GM11168 (cell line): ENCODE results near the gene OSBPL10.

Source experiments
- in situ Hi-C: fragments of 300-500 bp; cut with MboI; formaldehyde crosslinking; loops from one replicate; pipeline ENCODE4 v1.12.0; 2022; ENCODE audit warnings: low sequenced_read_pairs; ENCODE audit not compliant: unreplicated experiment

OSBPL10 gene

DNA sequence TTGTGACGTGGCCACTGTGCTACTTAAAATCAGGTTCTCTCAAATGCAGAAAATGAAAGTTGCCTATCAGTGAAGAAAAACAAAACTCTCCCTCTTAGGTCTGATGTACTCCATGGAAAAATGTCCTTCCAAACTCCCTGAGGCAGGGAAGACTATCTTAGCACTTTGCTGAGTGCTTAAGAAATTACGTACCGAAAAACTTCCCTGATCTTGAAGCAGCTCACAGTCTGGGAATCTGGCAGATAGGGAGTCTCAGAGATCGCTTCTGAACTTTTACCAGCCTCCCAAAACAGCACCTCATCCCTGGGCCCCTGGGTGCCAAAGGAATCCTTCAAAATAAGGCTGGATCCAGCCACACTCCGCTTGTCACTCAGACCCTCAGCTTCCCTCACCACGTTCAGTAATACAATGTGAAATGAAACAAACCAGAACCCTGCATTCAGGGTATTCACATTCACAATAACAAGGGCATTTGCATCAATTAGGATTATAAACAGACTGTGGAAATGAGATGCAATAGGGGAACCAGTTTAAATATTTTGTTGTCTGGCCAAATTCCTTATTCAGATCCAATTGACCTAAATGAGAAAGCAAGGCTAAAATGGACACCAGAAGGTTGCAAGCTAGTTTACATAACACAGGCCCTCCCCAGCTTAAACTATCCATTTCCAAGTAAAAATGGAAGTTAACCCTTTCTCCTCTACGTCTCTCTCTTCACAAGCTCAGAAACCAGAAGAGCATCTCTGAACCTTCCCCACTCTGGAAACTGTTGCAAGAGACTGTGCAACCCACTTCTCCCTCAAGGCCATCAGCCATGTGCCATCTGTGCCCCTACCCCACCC, 20.9 kb downstream of the OSBPL10 start:
- in situ Hi-C loops: no loop called here

DNA sequence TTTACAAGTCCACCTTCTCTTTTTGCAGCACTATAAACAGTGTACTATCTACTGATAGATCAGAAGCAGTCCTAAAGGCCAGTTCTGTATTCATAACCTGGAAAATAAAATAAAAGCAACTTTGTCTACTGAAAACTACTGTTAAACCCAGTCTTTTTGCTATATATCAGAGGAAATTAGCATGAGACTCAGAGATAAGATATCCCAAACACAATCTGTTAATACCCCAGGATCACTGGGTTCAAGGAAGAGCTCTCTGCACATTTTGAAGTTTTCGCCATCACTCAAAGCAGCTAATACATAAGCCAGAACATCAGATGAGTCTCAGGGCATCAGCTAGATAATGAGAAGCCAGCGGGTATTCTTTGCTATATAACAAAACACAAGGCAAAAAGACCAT, 21.8 kb downstream of the OSBPL10 start:
- in situ Hi-C loops: no loop called here

DNA sequence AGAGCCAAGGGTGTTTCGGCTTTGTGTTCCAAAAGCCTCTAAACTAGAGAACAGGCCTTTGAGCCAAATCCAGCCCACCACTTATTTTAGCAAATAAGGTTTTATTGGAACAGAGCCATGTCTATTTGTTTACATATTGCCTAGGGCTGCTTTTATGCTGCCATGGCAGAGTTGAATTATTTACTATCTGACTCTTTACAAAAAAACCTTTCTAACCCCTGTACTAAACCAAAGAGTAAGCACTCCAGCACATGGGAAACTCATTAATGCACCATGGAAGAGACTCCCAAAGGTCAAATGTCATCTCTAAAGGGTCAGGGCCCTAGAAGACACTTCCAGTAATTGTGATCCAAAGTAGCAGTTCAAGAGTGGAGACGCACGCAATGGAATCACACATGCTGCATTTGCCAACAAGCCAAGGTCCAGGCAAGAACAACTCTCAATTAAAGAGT, 22.3 kb downstream of the OSBPL10 start:
- in situ Hi-C loops: no loop called here

- in situ Hi-C loops: no loop called here
These were observed 24.0 kb downstream of the OSBPL10 start for GRCh38 chr3:31957106-31957505.

- in situ Hi-C loops: no loop called here
These were observed 25.5 kb downstream of the OSBPL10 start for GRCh38 chr3:31955581-31955980.

GRCh38 chr3:31953636-31954035, 27.4 kb downstream of the OSBPL10 start:
- in situ Hi-C loops: no loop called here

- in situ Hi-C loops: no loop called here
These were observed 28.0 kb downstream of the OSBPL10 start for GRCh38 chr3:31953091-31953490.

DNA sequence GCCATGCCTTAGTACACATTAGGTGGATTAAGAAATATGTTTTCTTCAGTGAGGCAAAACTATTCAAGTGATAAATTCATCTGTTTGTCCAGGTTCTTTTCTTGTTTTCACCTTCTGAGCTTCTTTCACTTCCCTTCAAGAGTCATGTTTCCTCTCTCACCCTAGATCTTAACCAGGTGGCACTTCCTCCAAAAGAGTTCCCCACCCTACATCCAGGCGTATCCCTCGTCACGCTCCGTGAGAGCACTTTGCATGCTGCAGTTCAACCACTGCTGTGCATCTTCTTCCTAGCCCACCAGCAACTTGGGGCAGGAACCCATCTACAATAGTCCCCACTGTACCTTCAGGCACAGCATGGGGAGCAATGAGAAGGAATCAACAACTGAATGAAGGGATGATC, 28.9 kb downstream of the OSBPL10 start:
- in situ Hi-C loops: no loop called here

DNA sequence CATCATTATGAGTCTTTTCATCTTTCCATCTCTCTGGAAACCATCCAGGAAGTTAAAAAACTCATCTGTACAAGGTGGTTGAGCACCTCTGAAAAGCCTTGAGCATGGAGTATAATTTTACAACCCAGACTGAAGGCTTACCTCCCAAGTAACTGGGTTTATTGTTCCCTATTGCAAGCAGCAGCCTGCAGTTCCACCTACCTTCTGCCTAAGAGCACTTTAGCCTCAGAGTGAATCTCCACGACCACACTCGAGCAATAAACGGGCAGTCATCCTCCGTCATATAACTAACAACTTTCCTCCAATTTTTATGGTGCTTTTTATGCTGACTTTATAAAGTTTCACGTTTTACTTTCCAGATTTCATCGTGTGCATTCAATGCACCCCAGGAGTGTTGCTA, 32.8 kb downstream of the OSBPL10 start:
- in situ Hi-C loops: no loop called here

DNA sequence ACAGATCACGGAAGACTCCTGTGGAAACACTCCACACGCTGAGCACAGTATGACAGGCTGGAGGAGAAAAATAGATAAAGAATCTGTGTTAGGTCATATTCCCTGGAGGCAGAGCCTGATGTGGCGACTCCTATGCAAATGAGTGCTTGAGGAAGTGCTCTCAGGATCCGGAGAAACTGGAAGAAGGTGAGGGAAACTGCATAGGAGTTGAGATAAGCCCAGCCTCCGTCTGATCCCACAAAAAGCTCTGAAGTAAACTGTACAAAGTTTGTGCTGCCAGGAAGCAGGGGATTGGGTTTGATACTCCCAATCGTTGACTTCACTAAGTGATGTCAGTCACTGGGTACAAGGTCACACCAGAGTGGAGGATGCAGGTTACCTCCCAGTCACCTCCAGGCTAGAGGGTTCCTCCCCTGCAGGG, 33.4 kb downstream of the OSBPL10 start:
- in situ Hi-C loops: no loop called here

GRCh38 chr3:31947162-31947561, 33.9 kb downstream of the OSBPL10 start:
- in situ Hi-C loops: no loop called here

- in situ Hi-C loops: no loop called here
These were observed 34.5 kb downstream of the OSBPL10 start for GRCh38 chr3:31946484-31947081.

GRCh38 chr3:31945738-31946052, 35.4 kb downstream of the OSBPL10 start:
- in situ Hi-C loops: no loop called here

DNA sequence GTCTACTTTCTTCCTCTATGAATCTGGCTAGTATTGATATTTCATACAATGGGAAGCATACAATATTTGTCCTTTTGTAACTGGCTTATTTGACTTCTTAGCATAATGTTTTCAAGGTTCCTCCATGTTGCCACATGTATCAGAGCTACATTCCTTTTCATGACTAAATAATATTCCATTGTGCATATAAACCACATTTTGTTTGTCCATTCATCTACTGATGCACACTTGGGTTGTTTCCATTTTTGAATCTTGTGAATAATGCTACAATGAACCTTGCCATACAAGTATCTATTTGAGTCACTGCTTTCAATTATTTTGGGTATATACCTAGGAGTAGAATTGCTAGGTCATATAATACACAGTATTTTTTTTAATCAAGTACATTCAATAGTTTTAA, 38.0 kb downstream of the OSBPL10 start:
- in situ Hi-C loops: no loop called here

DNA sequence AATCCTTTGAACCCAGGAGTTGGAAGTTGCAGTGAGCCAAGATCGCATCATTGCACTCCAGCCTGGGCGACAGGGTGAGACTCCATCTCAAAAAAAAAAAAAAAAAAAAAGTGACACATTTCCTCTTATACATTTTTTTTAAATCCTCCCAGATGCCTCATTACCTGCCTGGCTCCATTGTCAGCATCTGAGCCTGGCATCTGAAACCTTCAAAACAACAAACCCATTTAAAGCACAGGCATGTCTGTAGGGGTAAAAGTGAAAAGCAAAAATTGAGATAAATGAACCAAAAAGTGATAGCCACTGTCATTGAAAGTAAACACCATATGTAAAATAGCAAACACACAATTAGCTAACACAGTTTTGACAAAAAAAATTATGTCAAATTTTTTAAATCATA, 38.6 kb downstream of the OSBPL10 start:
- in situ Hi-C loops: no loop called here

- in situ Hi-C loops: no loop called here
These were observed 43.8 kb downstream of the OSBPL10 start for GRCh38 chr3:31937225-31937624.

GRCh38 chr3:31936420-31937060, 44.5 kb downstream of the OSBPL10 start:
- in situ Hi-C loops: no loop called here

DNA sequence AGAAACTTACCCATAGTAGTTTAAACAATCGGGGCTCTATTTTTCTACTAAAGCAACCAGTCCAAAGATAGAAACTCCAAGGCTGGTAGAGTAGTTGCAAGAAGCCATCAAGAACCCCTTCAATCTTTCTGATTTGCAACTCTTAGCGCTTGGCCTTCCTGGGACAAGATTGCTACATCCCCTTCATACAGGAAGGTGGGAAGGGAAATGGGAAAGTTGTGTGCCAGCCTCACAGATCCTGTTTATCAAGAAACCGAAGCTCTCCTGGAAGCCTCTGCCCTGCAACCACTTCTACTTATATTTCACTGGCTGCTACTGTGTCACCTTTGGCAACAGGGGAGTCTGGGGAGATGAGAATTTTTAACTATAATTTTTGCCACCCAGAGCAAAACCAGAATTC, 46.2 kb downstream of the OSBPL10 start:
- in situ Hi-C loops: no loop called here

DNA sequence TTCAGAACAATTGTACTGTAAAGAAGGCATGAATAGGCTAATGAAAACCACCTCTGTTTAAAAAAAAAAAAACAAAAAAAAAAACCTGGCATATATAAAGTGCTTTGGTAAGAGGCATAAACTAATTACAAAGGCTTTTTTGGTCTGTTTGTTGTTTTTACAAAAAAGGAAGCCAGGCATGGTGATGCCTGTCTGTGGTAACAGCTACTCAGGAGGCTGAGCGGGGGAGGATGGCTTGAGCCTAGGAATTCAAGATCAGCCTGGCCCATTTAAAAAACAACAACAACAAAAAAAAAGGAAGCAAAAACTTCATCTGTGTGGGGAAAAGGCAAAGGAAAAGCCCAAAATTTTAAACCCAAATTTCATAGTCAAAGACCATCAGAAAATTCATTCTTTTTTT, 47.0 kb downstream of the OSBPL10 start:
- in situ Hi-C loops: no loop called here

GRCh38 chr3:31932990-31933389, 48.1 kb downstream of the OSBPL10 start:
- in situ Hi-C loops: no loop called here

DNA sequence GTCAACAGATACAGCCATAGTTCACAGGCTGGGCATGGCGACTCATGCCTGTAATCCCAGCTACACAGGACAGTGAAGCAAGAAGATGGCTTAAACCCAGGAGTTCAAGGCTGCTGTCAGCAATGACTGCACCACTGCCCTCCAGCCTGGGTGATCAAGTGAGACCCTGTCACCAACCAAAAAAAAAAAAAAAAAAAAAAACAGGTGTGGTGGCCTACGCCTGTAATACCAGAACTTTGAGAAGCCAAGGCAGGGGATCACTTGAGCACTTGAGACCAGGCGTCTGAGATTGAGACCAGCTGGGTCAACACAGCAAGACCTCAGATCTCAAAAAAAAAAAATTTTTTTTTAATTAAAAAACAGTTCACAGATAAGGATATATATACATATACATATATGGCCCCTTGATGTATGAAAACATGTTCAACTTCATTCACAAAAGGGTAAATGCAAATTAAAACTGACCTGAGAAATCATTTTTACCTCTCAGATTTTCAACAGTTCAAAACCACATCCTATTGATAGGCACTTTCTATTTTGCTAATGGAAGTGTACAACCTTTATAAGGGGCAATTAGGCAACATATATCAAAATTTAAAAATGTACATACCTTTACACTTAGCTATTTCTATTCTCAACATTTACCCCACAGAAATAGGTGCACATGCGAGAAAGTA, 51.1 kb downstream of the OSBPL10 start:
- in situ Hi-C loops: no loop called here
